NCI-H2107 treated with DMSO at 0.1 percent for 48 hours (cell line): ENCODE results near the gene MRTFA.

Experiments
- DNase-seq: peaks from one replicate; lab custom pipeline; 2025; ENCODE audit not compliant: unreplicated experiment; lab: John Stamatoyannopoulos, UW

Gene MRTFA

DNA sequence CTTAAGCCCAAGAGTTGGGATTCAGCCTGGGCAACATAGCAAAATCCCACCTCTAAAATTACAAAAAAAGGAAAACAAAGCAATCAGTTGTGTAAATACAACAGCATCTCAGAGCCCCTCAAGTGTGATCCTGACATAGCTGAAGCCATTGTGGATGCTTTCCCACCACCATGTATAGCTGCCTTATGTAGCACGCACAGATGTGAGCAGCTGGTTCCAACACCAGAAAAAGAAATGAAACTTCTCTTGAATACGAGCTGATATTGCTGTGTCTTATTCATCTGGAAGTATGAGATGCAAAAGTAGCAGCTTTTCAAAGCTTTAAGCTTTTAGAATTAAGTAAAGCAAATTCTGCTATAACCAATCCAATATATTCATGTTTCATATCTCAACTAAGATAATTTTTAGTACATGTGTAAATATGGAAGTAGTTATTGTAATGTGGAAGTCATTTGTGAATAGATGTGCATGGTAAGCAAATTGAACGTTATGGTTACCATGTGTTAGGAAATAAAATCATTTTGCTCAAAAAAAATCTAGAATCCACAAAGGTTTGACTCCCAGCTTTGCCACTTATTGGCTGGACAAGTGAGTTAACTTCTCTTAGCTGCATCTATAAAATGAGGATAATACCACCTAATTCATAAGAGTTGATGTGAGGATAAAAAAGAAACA lies 203.0 kb downstream of the MRTFA start:
- DNase-seq = no peak

DNA sequence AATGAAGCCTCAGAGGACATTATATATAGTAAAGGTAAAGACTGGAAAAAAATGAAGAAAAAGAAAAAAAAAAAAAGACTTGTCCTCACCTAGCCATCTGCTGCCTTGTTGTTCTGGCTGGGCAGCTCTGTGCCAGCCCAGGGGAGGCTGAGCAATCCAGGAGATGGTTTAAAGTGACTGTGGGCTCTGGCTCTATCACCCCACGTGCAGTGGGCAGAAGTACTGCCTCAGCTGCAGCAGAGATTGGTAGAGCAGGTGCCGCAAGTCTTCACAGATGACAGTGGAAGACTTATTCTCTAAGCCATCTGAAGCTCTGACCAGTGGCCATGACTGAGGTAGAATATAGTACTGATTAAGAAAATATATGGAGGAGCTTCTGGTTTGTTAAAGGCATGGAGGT lies 203.9 kb downstream of the MRTFA start:
- DNase-seq = no peak

DNA sequence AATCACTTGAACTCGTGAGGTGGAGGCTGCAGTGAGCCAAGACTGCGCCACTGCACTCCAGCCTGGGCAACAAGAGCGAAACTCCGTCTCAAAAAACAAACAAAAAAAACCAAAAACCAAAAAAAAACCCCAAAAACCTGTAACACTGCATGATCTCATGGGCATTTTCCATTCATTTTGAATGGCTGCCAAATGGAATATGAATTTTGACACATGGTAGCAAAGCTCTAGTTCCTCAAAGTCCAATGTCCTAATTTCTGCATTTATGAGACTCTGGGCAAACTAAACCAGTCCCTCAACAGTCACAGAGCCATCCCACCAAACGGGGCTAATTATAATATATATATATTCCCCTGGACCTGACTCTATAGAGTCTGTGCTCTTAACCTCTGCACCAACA lies 204.4 kb downstream of the MRTFA start:
- DNase-seq = no peak

GRCh38 chr22:40430991-40431390 lies 205.5 kb downstream of the MRTFA start:
- DNase-seq = no peak

DNA sequence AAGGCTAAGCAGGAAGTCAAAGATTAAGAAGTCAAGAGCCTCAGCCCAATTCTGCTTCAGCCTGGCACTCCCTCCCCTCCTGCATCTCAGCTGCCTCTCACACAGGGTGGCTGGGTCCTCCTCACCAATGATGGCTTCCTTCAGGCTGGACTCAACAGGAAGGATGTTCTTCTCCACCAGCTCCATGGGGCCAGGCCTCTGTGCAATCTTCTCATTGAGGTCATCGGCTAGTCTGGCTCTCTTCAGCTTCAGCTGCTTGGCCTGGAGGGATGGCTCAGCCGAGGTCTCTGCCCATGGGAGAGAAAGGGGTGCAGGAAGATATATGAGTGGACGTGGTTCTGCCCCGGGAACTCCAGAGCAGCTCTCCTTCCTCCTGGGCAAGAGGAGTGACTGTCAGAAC lies 207.0 kb downstream of the MRTFA start:
- no peak for DNase-seq

- DNase-seq = no peak
Observed at GRCh38 chr22:40428796-40429195, 207.7 kb downstream of the MRTFA start.

DNA sequence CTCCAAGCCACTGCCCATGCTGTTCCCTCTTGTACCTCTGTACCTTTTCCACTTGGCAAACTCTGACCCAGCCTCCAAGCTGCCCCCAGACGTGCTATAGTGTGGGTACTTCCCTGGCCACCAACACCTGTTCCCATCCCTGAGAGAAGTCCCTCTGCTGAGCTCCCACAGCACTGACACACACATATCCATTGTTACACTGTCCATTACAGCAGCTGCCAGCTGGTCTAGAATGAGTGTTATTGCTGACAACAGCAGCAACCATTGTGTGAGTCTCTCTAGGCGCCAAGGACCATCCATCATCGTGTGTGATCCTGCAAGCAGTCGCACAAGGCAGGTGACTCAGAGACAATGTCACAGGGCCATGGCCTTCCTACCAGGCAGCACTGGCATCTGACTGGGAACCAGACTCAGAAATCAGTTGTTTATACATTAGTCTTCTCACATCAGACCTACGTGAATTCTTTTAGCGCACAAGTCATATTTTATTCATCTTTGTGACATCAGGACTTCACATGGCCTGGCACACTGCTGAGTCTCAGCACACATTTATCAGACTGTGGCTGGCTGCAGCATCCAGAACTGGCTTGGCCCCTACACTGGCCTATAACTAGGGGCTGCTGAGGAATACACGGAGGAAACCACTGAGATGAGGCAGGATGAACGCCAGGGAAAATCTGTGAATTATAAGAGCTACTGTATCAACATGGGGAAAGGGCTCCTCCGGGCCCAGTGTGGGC lies 209.8 kb downstream of the MRTFA start:
- DNase-seq = peak; percentile 70

DNA sequence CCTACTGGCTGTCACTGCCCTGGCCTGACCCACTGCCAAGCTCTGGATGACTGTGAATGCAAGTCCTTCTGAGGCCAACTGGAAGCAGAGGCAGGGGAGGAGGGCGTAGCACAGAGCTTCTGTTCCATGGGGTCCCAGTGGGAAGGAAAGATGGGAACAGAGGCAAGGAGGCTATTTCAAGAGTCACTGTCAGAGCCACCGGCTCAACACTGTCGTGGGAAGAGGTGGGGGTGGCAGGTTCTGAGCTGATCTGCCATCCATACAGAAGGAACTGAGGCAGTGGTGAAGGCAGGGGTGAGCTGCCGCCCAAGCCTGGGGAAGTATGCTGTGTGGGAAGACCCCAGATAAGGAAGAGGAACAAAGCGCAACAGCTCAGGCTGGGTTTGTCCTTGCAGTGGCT lies 211.4 kb downstream of the MRTFA start:
- no peak for DNase-seq

DNA sequence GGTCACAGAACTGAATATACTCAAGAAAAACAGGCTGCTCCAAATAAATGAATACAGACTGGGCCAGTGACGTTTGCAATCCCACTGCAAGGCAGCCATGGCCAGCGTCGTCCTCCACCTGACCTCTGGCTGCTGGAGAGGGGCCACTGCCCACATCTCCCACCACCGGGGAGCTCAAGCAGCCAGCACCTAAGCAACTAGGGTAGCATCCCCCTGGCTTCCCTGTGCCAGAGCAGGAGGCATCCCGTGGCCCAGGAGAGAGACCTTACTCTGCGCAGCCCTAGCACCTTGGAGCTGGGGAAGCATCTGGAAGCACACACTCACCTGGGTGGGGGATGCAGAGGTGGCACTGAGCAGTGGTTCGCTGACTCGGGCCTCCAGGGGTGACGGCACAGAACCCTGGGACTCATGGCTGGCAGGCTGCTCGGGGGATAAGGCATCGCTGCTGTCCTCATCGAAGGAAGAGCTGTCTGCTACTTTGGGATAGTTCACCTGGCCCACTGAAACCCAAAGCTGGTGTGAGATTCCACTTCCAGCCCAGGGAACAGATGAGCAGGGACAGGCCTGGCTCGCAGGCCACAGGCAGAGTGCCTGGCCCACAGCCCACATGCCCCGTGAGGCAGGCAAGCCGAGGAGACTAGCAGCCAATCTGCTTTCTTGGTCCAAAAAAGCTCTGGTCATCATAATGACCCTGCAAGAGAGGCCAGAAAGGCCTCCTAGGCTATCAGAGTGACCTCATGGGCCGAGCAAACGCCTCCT lies 212.5 kb downstream of the MRTFA start:
- no peak for DNase-seq

- no peak for DNase-seq
Observed at GRCh38 chr22:40423310-40423688, 213.2 kb downstream of the MRTFA start.

GRCh38 chr22:40422558-40423309 lies 213.8 kb downstream of the MRTFA start:
- no peak for DNase-seq

DNA sequence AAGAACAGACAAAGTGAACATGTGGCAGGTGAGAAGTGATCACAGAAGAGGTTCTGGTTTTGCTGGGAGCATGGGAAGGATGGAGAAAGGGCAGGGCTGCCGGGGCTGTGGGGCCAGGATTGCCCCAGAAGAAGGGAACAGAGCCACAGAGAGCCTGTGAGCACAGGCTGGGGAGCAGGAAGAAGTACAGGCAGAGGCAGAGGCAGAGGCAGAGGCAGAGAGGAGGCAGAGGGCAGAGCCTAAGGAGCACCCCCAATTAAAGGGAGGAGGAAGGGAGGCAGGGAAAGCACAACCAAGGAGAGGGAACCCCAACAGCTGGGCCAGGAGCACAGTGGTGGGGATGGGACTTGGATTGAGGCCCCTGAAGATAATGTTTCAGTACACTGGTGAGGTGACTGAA lies 214.6 kb downstream of the MRTFA start:
- no peak for DNase-seq

GRCh38 chr22:40421082-40421350 lies 215.5 kb downstream of the MRTFA start:
- DNase-seq = no peak

DNA sequence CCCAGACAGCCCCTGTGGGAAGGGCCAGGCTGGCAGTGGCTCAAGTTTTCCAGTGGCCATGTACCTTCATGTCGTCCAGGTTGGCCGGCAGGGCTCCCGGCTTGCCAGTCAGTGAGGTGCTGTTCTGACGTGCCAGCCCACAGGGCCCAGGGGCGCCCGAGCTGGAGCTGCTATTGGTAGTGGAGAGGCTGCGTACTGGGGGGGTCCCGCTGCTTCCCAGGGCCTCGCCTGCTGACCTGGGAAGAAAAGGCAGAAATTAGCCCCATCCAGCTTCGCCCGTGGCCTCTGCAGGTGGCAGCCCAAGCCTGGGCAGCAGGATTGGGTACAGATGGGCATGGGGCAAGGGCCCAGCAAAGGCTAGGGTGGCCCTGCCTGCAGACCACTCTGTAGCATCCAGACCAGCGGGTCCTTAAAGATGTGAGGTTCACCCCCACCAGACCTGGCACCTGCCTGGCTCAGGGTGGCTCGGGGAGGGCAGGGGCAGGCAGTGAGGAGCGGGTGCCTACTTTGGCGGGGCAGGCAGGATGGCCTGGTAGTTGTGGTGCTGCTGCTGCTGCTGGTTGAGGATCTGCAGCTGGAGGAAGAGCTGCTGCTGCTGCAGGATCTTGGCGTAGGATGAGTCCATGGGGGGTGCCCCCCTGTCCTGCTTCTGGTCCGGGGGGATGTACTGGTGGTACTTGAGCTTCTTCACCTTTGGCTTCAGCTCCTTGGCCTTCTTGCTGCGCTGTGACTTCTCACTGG lies 216.0 kb downstream of the MRTFA start:
- DNase-seq = no peak

GRCh38 chr22:40419718-40420117 lies 216.8 kb downstream of the MRTFA start:
- no peak for DNase-seq

GRCh38 chr22:40418366-40419201 lies 217.9 kb downstream of the MRTFA start:
- peak; percentile 42 for DNase-seq

DNA sequence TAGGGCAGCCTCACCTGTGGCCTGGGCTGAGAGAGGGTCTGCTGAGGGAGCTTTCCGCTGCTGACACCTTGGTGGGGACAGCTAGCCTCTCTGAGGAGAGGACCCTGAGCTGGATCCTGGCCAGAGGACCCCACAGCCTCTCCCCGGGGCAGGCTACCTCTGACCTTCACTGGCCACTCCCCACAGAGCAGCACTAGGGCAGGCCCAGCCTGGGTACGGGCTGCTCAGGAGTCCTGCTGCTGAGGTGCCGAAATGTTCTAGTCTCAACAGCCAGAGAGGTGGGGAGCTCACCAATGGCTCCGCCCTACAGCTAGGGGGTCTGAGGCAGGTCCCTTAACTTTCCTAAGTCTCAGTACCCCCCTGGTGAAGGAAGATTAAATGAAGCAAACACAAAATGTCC lies 218.6 kb downstream of the MRTFA start:
- DNase-seq = no peak

- DNase-seq = no peak
Observed at GRCh38 chr22:40417041-40417440, 219.5 kb downstream of the MRTFA start.

GRCh38 chr22:40416636-40417035 lies 219.9 kb downstream of the MRTFA start:
- DNase-seq = no peak

- no peak for DNase-seq
Observed at GRCh38 chr22:40416267-40416570, 220.3 kb downstream of the MRTFA start.
